Muscle layer of duodenum (tissue), 2 donors: Measurements from ENCODE around the gene TGFB1.

Source experiments
- H3K27ac ChIP-seq: one replicate; pipeline ENCODE4 v1.7.0; 2013; ENCODE audit warnings: mild to moderate bottlenecking, low read length
- H3K27me3 ChIP-seq: one replicate; pipeline ENCODE4 v1.7.0; 2013; ENCODE audit warnings: low read depth, mild to moderate bottlenecking, control low read depth, low read length
- H3K36me3 ChIP-seq, 2 donors: one replicate each; pipeline ENCODE4 v1.7.0; 2013; ENCODE audit warnings: low read length in 2 of 2, control low read depth in 1 of 2, mild to moderate bottlenecking in 1 of 2; ENCODE audit not compliant: insufficient read depth in 2 of 2, control insufficient read depth in 1 of 2
- H3K4me1 ChIP-seq, 2 donors: one replicate each; pipeline ENCODE4 v1.7.0; 2013; ENCODE audit warnings: low read length in 2 of 2, mild to moderate bottlenecking in 2 of 2, control low read depth in 1 of 2, moderate library complexity in 1 of 2; ENCODE audit not compliant: insufficient read depth in 2 of 2, control insufficient read depth in 1 of 2
- H3K4me3 ChIP-seq, 2 donors: one replicate each; pipeline ENCODE4 v1.7.0; 2013; ENCODE audit warnings: low read length in 2 of 2, low read depth in 1 of 2, mild to moderate bottlenecking in 1 of 2
- H3K9me3 ChIP-seq, 2 donors: one replicate each; pipeline ENCODE4 v1.7.0; 2013; ENCODE audit warnings: low read length in 2 of 2, control low read depth in 1 of 2, mild to moderate bottlenecking in 1 of 2; ENCODE audit not compliant: control insufficient read depth in 1 of 2
- donor health status: healthy.

Gene TGFB1

DNA sequence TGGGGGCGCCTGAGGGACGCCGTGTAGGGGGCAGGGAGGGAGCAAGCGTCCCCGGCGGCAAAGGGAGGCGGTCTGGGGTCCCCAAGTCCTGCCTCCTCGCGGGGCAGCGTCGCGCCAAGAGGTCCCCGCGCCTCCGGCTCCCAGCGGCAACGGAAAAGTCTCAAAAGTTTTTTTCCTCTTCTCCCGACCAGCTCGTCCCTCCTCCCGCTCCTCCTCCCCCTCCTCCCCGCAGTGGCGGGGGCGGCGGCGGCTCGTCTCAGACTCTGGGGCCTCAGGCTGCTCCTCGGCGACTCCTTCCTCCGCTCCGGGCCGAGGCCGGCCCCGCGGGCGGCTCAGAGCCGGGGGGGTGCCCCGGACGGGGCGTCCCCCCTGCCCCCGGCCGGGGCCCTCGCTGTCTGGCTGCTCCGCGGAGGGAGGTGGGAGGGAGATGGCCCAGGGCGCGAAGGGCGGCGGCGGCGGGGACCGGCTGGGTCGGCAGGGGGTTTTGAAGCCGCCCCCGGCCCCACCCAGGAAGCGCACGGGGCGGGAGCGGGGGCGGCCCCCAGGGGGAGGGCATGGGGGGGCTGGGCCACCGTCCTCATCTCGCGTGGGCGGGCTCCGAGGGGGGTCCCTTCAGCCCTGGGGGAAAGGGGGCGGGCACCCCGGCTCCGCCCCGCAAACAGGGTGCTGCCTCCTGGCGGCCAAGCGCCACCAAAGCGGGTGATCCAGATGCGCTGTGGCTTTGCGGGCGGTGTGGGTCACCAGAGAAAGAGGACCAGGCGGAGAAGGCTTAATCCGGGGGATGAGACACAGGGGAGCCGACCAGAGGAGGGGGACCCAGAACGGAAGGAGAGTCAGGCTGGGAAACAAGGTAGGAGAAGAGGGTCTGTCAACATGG lies at the start of gene TGFB1:
Gene TGFB1 (minus strand): TSS at position 457 of the 877 bp plus-strand sequence. CDS start 878 bp downstream, outside the sequence.
- Histone ChIP-seq H3K27ac (peak within 1 kb of the TSS; percentile 23), H3K4me1 (peaks cover 0 to 28% of the 10 kb centered on the region in 2 donors), H3K9me3 (no peaks in the 10 kb centered on the region), H3K27me3 (no peaks in the 10 kb centered on the region), H3K36me3 (no peaks in the 10 kb centered on the region), H3K4me3 (peak within 1 kb of the TSS; percentile 83 to 95)

DNA sequence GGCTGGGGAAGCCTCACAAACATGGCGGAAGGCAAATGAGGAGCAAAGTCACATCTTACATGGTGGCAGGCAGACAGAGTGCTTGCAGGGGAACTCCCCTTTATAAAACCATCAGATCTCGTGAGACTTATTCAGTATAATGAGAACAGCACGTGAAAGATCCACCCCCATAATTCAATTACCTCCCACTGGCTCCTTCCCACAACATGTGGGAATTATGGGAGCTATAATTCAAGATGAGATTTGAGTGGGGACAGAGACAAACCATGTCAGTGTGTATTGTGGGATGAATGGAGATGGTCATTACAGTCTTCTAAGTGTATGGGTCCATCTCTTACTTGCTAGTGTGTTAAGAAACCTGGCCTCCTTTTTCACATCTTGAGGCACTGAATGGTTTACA lies 48.3 kb upstream of the TGFB1 start:
- Histone ChIP-seq H3K4me3 (no peak overlapping the region), H3K27ac (no peak overlapping the region), H3K9me3 (no peaks in the 10 kb centered on the region), H3K36me3 (peaks cover 5 to 10% of the 10 kb centered on the region in 2 donors), H3K27me3 (no peaks in the 10 kb centered on the region), H3K4me1 (peaks cover 13 to 23% of the 10 kb centered on the region in 2 donors)

DNA sequence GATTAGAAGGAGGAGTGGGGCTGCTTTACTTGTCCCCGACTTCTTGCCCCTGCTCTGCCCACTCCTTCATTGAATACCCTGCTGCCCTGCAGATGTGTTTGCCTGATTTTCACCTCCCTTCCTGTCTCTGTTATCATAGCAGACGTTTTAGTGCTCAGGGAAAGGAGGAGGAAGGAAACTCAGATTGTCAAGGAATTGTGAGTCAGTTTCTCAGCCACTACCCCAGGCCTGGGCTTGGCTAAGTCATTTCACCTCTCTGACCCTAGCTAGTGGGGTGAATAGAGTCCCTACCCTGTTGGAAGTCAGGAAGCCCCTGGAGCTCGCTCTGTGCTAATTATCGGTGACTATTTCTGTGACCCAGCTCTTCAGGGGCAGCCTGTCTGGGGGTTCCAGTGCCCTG lies 47.8 kb upstream of the TGFB1 start:
- Histone ChIP-seq H3K27me3 (no peaks in the 10 kb centered on the region), H3K36me3 (peaks cover 5 to 10% of the 10 kb centered on the region in 2 donors), H3K9me3 (no peaks in the 10 kb centered on the region), H3K4me3 (no peak overlapping the region), H3K4me1 (peaks cover 13 to 24% of the 10 kb centered on the region in 2 donors), H3K27ac (no peak overlapping the region)

DNA sequence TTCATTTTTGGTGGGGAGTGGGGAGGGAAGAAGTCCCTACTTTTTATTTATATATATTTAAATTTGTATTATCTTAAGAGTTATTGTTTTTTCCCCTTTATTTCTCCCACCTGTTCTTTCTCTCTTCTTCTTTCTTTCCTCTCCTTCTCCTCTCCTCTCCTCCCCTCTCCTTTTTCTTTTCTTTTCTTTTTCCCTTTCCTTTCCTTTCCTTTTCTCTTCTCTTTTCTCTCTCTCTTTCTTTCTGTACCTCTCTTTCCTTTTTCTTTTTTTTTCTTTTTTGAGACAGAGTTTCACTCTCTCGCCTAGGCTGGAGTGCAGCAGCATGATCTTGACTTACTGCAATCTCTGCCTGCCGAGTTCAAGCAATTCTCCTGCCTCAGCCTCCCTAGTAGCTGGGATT lies 45.8 kb upstream of the TGFB1 start:
- no peak overlapping the region for H3K27ac ChIP-seq
- peaks cover 5 to 10% of the 10 kb centered on the region in 2 donors for H3K36me3 ChIP-seq
- no peaks in the 10 kb centered on the region for H3K27me3 ChIP-seq
- no peaks in the 10 kb centered on the region for H3K9me3 ChIP-seq
- no peak overlapping the region for H3K4me3 ChIP-seq
- peaks cover 11 to 29% of the 10 kb centered on the region in 2 donors for H3K4me1 ChIP-seq

DNA sequence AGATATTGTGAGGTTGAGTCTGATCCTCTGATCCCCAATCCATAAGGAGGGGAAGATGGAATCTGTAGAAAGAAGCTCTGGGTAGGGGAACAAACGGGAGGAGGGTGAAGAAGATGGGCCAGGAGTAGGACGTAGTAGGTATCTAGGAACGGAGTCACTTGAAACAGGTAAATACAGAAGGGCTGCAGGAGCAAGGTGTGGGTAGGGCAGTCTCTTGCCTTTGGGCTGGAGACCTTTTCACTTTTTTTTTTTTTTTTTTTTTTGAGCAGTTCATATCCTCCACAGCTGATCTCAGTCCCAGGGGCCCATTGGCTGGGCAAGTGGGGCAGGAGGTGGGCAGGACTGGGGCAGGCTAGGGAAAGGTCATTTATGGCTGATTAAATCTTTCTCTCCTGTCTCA lies 45.4 kb upstream of the TGFB1 start:
- peaks cover 11 to 29% of the 10 kb centered on the region in 2 donors for H3K4me1 ChIP-seq
- H3K4me3 ChIP-seq = peak overlapping the region; percentile 99 to 100
- no peak overlapping the region for H3K27ac ChIP-seq
- no peaks in the 10 kb centered on the region for H3K9me3 ChIP-seq
- H3K36me3 ChIP-seq = peaks cover 5 to 10% of the 10 kb centered on the region in 2 donors
- no peaks in the 10 kb centered on the region for H3K27me3 ChIP-seq

DNA sequence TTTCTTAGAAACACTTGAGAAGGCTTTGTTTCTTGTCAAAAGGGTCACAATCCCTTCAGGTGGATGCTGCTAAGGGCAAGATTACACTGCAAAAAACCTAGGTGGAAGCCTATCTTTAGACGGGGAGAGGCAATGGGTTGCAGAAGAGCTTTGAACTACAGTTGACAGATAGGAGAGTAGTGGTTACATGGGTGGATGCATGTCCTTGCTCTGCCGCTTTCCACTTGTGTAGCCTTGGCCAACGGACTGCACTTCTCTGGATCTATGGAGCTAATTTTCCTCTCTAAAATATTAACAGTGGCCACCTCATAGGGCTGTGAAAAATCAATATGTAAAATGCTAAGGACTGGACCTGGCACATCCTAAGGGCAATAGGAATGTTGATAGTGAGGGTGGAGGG lies 44.9 kb upstream of the TGFB1 start:
- peaks cover 5 to 10% of the 10 kb centered on the region in 2 donors for H3K36me3 ChIP-seq
- no peaks in the 10 kb centered on the region for H3K27me3 ChIP-seq
- H3K27ac ChIP-seq = peak overlapping the region; percentile 98
- H3K9me3 ChIP-seq = no peaks in the 10 kb centered on the region
- H3K4me1 ChIP-seq = peaks cover 11 to 28% of the 10 kb centered on the region in 2 donors
- H3K4me3 ChIP-seq = peak overlapping the region; percentile 99 to 100

DNA sequence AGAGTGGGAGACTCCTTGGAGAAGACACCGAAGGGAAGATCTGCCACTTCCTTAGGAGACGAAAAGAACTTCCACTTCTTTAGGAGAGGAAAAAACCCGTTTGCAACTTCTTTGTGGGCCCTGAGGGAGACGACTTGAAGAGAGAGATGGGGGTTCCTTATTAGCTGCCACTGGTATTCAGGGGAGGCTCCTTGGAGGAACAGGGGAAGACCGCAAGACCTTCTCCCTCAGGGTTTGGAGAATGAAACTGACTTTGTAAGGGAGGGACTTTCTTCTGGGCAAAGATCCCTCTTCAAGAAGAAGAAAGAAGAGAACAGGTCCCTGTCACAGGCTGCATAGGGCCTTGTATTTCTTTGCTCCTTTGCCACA lies 44.3 kb upstream of the TGFB1 start:
- Histone ChIP-seq H3K4me1 (peaks cover 11 to 26% of the 10 kb centered on the region in 2 donors), H3K36me3 (peaks cover 0 to 10% of the 10 kb centered on the region in 2 donors), H3K9me3 (no peaks in the 10 kb centered on the region), H3K27ac (peak overlapping the region; percentile 98), H3K27me3 (no peaks in the 10 kb centered on the region), H3K4me3 (peak overlapping the region; percentile 99 to 100)

DNA sequence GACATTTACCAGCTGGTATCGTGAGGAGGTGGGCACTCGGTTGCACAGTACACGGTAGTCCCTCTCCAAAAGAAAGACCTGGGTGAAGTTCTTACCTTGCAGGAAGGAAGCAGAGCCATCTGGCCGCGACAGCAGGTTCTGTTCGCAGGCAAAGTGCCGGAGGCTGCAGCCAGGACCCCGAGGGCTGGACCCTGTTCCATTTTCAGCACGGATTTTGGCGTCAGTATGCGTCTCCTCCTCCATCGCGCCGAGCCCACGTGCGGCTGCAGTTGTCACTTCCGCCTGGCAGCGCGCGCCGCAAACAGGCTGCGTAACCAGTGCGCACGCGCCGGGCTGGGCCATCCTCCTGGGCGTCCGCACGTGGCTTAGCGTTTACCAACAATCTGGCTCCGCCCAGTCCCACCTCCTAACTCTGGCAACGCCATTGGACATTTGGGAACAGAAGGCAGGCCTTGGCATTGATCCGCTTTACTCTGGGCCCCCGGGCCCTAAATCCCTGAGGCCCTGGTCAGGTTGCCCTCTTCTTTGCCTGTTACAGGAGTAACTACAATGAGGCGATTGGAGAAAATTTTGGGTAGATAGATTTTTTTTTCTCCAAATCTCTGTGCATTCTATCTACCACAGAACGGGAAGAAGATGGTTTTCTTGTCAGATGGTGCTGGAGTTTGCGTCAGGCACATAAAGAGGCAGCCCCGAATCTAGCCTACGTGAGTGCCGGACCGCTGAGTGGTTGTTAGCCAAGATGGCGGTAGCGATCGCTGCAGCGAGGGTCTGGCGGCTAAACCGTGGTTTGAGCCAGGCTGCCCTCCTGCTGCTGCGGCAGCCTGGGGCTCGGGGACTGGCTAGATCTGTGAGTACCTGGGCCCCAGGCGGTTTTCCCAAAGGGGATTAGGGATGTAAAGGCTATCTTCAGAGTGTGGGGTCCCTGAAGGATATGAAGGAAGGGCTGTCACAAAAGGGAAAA lies 43.6 kb upstream of the TGFB1 start, which contains the start of the genes BCKDHA and EXOSC5:
Gene BCKDHA (plus strand): TSS at position 733 of the 964 bp plus-strand sequence. CDS start 10 bp downstream, at position 743.
Gene EXOSC5 (minus strand): TSS at position 274 of the 964 bp plus-strand sequence. CDS start 31 bp downstream, at position 243.
- peak within 1 kb of the TSS; percentile 99 to 100 for H3K4me3 ChIP-seq
- peaks cover 11 to 26% of the 10 kb centered on the region in 2 donors for H3K4me1 ChIP-seq
- peak within 1 kb of the TSS; percentile 98 for H3K27ac ChIP-seq
- peaks cover 0 to 10% of the 10 kb centered on the region in 2 donors for H3K36me3 ChIP-seq
- H3K27me3 ChIP-seq = no peaks in the 10 kb centered on the region
- H3K9me3 ChIP-seq = no peaks in the 10 kb centered on the region

DNA sequence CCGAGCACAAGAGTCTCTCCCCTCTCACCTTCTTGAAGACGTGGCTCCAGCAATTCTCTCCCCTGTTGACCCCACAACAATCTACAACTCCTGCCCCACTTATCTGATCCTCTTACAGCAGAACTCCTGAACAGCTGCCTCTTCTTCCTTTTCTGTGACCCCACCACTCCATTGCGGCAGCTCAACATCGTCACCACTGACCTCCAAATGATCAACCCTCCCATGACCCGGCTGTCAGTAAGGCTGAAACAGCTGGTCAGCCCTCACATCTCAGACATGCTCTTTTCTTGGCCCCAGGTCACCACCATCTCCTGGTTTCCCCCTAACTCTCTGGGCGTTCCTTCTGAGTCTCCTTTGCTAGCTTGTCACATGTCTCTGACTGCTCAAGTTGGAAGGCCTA lies 41.6 kb upstream of the TGFB1 start:
- Histone ChIP-seq H3K27me3 (no peaks in the 10 kb centered on the region), H3K36me3 (peaks cover 9 to 19% of the 10 kb centered on the region in 2 donors), H3K9me3 (no peaks in the 10 kb centered on the region), H3K27ac (no peak overlapping the region), H3K4me3 (no peak overlapping the region), H3K4me1 (peaks cover 11 to 23% of the 10 kb centered on the region in 2 donors)

DNA sequence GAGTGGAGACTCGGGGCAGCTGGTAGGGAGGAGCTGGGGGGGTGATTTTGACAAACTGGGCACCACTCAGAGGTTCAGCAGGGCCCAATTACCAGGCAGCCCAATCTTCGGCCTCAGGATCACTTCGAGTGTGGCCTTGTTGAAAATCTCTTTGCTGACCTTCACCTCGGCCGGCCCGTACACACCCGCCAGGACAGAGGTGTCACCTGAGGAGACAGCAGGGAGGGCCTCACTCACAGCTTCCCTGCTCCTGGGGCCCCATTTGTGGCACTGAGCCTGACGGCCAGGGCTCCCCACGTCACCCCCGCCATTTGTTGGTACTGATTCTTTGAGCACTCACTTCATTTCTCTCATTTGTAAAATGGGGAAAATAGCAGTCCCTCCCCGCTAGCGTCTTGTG lies 39.1 kb upstream of the TGFB1 start:
- Histone ChIP-seq H3K9me3 (no peaks in the 10 kb centered on the region), H3K4me1 (peaks cover 0 to 10% of the 10 kb centered on the region in 2 donors), H3K4me3 (no peak overlapping the region), H3K27me3 (no peaks in the 10 kb centered on the region), H3K27ac (no peak overlapping the region), H3K36me3 (peaks cover 12 to 27% of the 10 kb centered on the region in 2 donors)

DNA sequence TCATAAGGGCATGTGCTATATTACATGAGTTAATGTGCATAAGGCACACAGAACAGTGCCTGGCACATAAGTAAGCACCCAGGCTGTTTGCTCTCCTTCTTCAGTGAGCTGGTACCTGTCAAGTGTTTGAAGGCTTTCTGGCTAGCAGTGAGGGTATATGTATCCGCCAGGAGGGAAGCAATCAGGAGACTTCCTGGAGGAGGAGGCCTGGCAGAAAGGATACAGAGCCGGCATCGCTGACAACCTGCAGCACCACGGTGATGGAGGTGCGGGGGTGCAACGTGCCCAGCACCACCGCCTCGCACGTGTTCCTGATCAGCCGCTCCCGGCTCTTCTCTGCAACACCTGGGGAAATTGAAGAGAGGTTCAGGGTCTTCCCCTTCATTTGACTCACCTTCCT lies 37.9 kb upstream of the TGFB1 start:
- Histone ChIP-seq H3K36me3 (peaks cover 12 to 33% of the 10 kb centered on the region in 2 donors), H3K4me3 (no peak overlapping the region), H3K4me1 (peaks cover 0 to 10% of the 10 kb centered on the region in 2 donors), H3K27me3 (no peaks in the 10 kb centered on the region), H3K9me3 (no peaks in the 10 kb centered on the region), H3K27ac (no peak overlapping the region)
